GM10248 (cell line): ENCODE results near the gene MTHFSD.

Source experiments
- CTCF ChIA-PET: fragments of 300-600 bp; sonication (Branson Sonifier 250); formaldehyde crosslinking; extraction: SDS; loops from one replicate; lab custom pipeline; 2021; ENCODE audit warnings: antibody characterized with exemption; lab: Yijun Ruan, JAX
- POLR2A ChIA-PET: fragments of 350-650 bp; sonication (Branson Sonifier 250); formaldehyde crosslinking; extraction: SDS; loops from one replicate; lab custom pipeline; 2020; ENCODE audit warnings: antibody characterized with exemption; lab: Yijun Ruan, JAX
- DNase-seq: peaks from one replicate; pipeline ENCODE4 v3.0.0; 2012; ENCODE audit errors: extremely low spot score
- TF ChIP-seq, protein P1 (sequence below): IDR thresholded peaks from 2 replicates; pipeline ENCODE4 v1.5.1; 2012; ENCODE audit warnings: mild to moderate bottlenecking, low read depth; ENCODE audit errors: extremely low read depth, missing control alignments, control extremely low read depth

MTHFSD gene

DNA sequence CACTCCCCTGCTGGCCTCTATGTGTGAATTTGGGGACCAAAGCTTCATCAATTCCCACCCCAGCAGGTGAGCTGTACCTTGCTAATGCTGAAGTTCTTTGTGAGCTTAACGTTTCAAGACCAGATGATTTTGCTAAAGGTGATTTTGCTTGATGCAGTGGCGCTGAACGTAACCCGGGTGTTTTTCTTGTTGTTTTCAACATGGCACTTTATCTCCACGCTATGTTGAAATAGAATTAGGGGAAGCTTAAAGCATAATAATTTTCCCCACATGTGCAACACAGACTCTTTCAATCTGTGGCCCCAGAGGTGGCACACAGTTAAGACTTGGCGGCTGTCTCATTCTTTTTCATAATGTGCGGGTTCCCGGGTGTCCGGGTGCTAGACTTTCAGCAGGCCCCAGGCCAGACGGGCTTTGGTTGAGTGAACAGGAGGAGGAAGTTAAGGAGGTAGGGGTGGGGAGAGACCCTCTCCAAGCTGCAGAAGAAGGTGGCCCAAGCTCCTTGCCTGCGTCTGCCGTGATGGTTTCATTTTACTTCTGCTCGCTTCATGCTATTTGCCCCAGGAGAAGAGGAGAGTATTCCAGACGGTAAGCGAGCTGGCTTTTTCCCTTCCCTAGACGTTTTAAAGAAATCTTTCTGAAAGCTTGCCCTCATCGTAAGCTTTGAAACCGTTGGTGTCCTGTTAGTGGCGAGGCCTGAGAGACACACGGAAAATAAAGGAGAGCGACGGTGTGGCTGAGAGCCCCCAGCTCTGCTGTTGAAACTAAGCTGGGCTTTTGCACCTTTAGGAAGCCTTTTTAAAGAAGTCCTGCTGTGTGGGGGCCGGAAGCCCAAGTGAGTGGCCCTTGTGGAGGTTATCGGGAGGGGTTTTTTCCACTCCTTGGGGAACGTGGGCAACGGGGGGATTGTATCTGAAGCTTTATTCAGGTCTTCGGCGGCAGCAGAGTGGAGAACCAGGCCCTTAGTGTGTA lies 15.8 kb upstream of the MTHFSD start:
- DNase-seq, result no peak
- ChIA-PET POLR2A (no interaction called here), CTCF (interaction anchor here (0.9 to 1.5 kb wide), 6 partner anchors 15 to 708 kb away, joined by 3 to 7 read pairs (median 4); no protein-coding TSS in a partner anchor)
- TF ChIP-seq, protein P1, sequence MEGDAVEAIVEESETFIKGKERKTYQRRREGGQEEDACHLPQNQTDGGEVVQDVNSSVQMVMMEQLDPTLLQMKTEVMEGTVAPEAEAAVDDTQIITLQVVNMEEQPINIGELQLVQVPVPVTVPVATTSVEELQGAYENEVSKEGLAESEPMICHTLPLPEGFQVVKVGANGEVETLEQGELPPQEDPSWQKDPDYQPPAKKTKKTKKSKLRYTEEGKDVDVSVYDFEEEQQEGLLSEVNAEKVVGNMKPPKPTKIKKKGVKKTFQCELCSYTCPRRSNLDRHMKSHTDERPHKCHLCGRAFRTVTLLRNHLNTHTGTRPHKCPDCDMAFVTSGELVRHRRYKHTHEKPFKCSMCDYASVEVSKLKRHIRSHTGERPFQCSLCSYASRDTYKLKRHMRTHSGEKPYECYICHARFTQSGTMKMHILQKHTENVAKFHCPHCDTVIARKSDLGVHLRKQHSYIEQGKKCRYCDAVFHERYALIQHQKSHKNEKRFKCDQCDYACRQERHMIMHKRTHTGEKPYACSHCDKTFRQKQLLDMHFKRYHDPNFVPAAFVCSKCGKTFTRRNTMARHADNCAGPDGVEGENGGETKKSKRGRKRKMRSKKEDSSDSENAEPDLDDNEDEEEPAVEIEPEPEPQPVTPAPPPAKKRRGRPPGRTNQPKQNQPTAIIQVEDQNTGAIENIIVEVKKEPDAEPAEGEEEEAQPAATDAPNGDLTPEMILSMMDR, result no peak

DNA sequence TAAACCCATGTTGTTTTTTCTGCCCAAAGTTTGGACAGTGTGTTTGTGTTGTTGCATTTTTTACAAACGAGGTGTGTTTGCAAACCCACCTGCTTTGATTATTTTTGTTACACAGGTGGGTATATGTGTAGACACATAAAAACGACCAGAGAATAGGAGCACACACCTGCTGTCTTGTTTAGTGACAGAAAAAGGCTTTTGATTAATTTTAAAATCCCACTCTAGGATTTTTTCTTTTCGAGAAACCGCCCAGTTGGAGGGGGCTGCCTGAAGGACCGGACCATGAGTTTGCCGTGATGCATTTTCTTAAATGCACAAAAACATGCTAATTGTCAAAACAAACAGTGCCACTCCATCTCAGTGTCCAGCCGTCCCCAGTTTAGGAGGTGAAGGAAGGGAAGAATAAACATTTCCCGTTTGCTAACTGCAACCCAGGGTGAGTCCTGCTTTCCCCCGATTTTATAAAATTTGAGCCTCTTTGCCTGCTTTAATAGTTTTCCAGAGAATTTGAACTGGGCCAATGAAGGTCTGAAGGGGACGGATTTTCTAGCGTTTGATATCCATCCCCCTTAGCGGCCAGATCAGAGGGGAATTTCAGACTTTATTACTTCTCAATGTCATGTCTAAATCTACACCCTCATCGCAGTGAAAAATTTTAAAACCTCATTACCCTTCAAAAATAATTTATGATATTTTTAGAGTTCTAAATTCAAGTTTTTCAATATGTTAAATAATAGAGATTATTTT lies 14.8 kb upstream of the MTHFSD start:
- POLR2A ChIA-PET, result no interaction called here
- CTCF ChIA-PET, result interaction anchor here (1.1 to 1.4 kb wide), 3 partner anchors 16 to 492 kb away, joined by 3 to 7 read pairs (median 3); no protein-coding TSS in a partner anchor
- no peak for DNase-seq
- TF ChIP-seq, protein P1, result no peak

DNA sequence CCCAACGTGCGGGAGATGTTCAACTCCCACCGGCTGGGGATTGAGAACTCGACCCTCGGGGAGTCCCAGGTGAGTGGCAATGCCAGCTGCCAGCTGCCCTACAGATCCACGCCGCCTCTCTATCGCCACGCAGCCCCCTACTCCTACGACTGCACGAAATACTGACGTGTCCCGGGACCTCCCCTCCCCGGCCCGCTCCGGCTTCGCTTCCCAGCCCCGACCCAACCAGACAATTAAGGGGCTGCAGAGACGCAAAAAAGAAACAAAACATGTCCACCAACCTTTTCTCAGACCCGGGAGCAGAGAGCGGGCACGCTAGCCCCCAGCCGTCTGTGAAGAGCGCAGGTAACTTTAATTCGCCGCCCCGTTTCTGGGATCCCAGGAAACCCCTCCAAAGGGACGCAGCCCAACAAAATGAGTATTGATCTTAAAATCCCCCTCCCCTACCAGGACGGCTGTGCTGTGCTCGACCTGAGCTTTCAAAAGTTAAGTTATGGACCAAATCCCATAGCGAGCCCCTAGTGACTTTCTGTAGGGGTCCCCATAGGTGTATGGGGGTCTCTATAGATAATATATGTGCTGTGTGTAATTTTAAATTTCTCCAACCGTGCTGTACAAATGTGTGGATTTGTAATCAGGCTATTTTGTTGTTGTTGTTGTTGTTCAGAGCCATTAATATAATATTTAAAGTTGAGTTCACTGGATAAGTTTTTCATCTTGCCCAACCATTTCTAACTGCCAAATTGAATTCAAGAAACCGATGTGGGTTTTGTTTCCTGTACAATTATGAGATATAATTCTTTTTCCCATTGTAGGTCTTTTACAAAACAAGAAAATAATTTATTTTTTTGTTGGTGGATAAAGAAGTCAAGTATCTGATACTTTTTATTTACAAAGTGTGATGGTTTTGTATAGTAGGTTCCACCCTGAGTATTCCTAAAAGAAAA lies 13.9 kb upstream of the MTHFSD start:
- ChIA-PET CTCF (no interaction called here), POLR2A (no interaction called here)
- TF ChIP-seq, protein P1, result no peak
- no peak for DNase-seq

DNA sequence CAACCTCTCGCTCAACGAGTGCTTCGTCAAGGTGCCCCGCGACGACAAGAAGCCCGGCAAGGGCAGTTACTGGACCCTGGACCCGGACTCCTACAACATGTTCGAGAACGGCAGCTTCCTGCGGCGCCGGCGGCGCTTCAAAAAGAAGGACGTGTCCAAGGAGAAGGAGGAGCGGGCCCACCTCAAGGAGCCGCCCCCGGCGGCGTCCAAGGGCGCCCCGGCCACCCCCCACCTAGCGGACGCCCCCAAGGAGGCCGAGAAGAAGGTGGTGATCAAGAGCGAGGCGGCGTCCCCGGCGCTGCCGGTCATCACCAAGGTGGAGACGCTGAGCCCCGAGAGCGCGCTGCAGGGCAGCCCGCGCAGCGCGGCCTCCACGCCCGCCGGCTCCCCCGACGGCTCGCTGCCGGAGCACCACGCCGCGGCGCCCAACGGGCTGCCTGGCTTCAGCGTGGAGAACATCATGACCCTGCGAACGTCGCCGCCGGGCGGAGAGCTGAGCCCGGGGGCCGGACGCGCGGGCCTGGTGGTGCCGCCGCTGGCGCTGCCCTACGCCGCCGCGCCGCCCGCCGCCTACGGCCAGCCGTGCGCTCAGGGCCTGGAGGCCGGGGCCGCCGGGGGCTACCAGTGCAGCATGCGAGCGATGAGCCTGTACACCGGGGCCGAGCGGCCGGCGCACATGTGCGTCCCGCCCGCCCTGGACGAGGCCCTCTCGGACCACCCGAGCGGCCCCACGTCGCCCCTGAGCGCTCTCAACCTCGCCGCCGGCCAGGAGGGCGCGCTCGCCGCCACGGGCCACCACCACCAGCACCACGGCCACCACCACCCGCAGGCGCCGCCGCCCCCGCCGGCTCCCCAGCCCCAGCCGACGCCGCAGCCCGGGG lies 12.9 kb upstream of the MTHFSD start:
- CTCF ChIA-PET, result no interaction called here
- no peak for DNase-seq
- POLR2A ChIA-PET, result no interaction called here
- TF ChIP-seq, protein P1, result no peak

DNA sequence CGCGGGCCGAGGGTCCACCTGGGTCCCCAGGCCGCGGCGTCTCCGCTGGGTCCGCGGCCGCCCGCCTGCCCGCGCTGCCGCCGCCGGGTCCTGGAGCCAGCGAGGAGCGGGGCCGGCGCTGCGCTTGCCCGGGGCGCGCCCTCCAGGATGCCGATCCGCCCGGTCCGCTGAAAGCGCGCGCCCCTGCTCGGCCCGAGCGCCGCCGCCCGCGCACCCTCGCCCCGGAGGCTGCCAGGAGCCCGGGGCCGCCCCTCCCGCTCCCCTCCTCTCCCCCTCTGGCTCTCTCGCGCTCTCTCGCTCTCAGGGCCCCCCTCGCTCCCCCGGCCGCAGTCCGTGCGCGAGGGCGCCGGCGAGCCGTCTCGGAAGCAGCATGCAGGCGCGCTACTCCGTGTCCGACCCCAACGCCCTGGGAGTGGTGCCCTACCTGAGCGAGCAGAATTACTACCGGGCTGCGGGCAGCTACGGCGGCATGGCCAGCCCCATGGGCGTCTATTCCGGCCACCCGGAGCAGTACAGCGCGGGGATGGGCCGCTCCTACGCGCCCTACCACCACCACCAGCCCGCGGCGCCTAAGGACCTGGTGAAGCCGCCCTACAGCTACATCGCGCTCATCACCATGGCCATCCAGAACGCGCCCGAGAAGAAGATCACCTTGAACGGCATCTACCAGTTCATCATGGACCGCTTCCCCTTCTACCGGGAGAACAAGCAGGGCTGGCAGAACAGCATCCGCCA lies 12.1 kb upstream of the MTHFSD start:
- no peak for DNase-seq
- CTCF ChIA-PET, result no interaction called here
- TF ChIP-seq, protein P1, result no peak
- POLR2A ChIA-PET, result no interaction called here
